ENCODE data around the gene DLG2. TPM values are rescaled to one million over a fixed set of nuclear protein-coding genes. Genes with fewer than 3 reads are reported as not detected.

The DLG2 gene
- total RNA-seq, 1 donor from 2014 or later = 1.8 TPM

GRCh38 chr11:83676056-83676601 lies 1951.0 kb downstream of the DLG2 start:
- Histone ChIP-seq H3K4me3 (ENCODE audit: insufficient read depth, low read depth, low read length) (no peak overlapping the region), H3K36me3 (ENCODE audit: insufficient read depth, low read length) (no peaks in the 10 kb centered on the region), H3K9ac (ENCODE audit: low read length) (no peak overlapping the region), H3K27ac (ENCODE audit: low read depth, low read length) (no peak overlapping the region), H4K20me1 (ENCODE audit: insufficient read depth, low read length) (no peaks in the 10 kb centered on the region), H2AFZ (ENCODE audit: low read depth, low read length) (no peak overlapping the region), H3K4me1 (ENCODE audit: insufficient read depth, low read length) (no peaks in the 10 kb centered on the region), H3K9me3 (ENCODE audit: insufficient read depth, low read depth, low read length) (no peaks in the 10 kb centered on the region), H3K4me2 (ENCODE audit: low read length) (no peak overlapping the region), H3K27me3 (ENCODE audit: insufficient read depth, low read length) (peaks cover 4% of the 10 kb centered on the region), H3K79me2 (ENCODE audit: insufficient read depth, low read length) (no peaks in the 10 kb centered on the region)
- peaks cover 4% of the 10 kb centered on the region for H3K4me1 Mint-ChIP-seq (ENCODE audit: low read depth, unreplicated experiment)
- no peak overlapping the region for H3K27ac Mint-ChIP-seq (ENCODE audit: unreplicated experiment)
- DNase-seq (ENCODE audit: low read depth) = no peak
- no peak for FAIRE-seq
- H3K27me3 Mint-ChIP-seq (ENCODE audit: low read depth, unreplicated experiment) = no peaks in the 10 kb centered on the region
- H3K9me3 Mint-ChIP-seq (ENCODE audit: unreplicated experiment) = no peaks in the 10 kb centered on the region
- no peak overlapping the region for H3K4me3 Mint-ChIP-seq (ENCODE audit: unreplicated experiment)
- no peaks in the 10 kb centered on the region for H3K36me3 Mint-ChIP-seq (ENCODE audit: low read depth, unreplicated experiment)
- TF ChIP-seq EZH2 (IDR thresholded peaks at IDR 0.05; ENCODE audit: insufficient read depth, low read length) (no peak), CTCF (IDR thresholded peaks at IDR 0.05; ENCODE audit: insufficient read depth, low read depth, low read length) (no peak)

- no peak overlapping the region for H3K4me3 Mint-ChIP-seq (ENCODE audit: unreplicated experiment)
- no peak overlapping the region for H3K9ac ChIP-seq (ENCODE audit: low read length)
- H3K27ac Mint-ChIP-seq (ENCODE audit: unreplicated experiment) = no peak overlapping the region
- peaks cover 4% of the 10 kb centered on the region for H3K4me1 Mint-ChIP-seq (ENCODE audit: low read depth, unreplicated experiment)
- no peaks in the 10 kb centered on the region for H3K4me1 ChIP-seq (ENCODE audit: insufficient read depth, low read length)
- H3K27me3 Mint-ChIP-seq (ENCODE audit: low read depth, unreplicated experiment) = no peaks in the 10 kb centered on the region
- FAIRE-seq = no peak
- H2AFZ ChIP-seq (ENCODE audit: low read depth, low read length) = no peak overlapping the region
- no peaks in the 10 kb centered on the region for H3K9me3 Mint-ChIP-seq (ENCODE audit: unreplicated experiment)
- TF ChIP-seq CTCF (IDR thresholded peaks at IDR 0.05; ENCODE audit: insufficient read depth, low read depth, low read length) (no peak), EZH2 (IDR thresholded peaks at IDR 0.05; ENCODE audit: insufficient read depth, low read length) (no peak)
- H3K4me3 ChIP-seq (ENCODE audit: insufficient read depth, low read depth, low read length) = no peak overlapping the region
- no peaks in the 10 kb centered on the region for H3K36me3 Mint-ChIP-seq (ENCODE audit: low read depth, unreplicated experiment)
- no peaks in the 10 kb centered on the region for H4K20me1 ChIP-seq (ENCODE audit: insufficient read depth, low read length)
- no peak overlapping the region for H3K4me2 ChIP-seq (ENCODE audit: low read length)
- DNase-seq (ENCODE audit: low read depth) = no peak
- H3K79me2 ChIP-seq (ENCODE audit: insufficient read depth, low read length) = no peaks in the 10 kb centered on the region
- no peak overlapping the region for H3K27ac ChIP-seq (ENCODE audit: low read depth, low read length)
- no peaks in the 10 kb centered on the region for H3K9me3 ChIP-seq (ENCODE audit: insufficient read depth, low read depth, low read length)
- H3K27me3 ChIP-seq (ENCODE audit: insufficient read depth, low read length) = peaks cover 4% of the 10 kb centered on the region
- no peaks in the 10 kb centered on the region for H3K36me3 ChIP-seq (ENCODE audit: insufficient read depth, low read length)
Measured at GRCh38 chr11:83674102-83674896, 1952.8 kb downstream of the DLG2 start.

- Histone ChIP-seq H3K27me3 (ENCODE audit: insufficient read depth, low read length) (peaks cover 4% of the 10 kb centered on the region), H3K36me3 (ENCODE audit: insufficient read depth, low read length) (no peaks in the 10 kb centered on the region), H3K4me3 (ENCODE audit: insufficient read depth, low read depth, low read length) (no peak overlapping the region), H3K27ac (ENCODE audit: low read depth, low read length) (no peak overlapping the region), H3K79me2 (ENCODE audit: insufficient read depth, low read length) (no peaks in the 10 kb centered on the region), H3K9ac (ENCODE audit: low read length) (no peak overlapping the region), H3K4me2 (ENCODE audit: low read length) (no peak overlapping the region), H3K4me1 (ENCODE audit: insufficient read depth, low read length) (no peaks in the 10 kb centered on the region), H2AFZ (ENCODE audit: low read depth, low read length) (no peak overlapping the region), H3K9me3 (ENCODE audit: insufficient read depth, low read depth, low read length) (no peaks in the 10 kb centered on the region), H4K20me1 (ENCODE audit: insufficient read depth, low read length) (no peaks in the 10 kb centered on the region)
- TF ChIP-seq EZH2 (IDR thresholded peaks at IDR 0.05; ENCODE audit: insufficient read depth, low read length) (no peak), CTCF (IDR thresholded peaks at IDR 0.05; ENCODE audit: insufficient read depth, low read depth, low read length) (no peak)
- H3K4me3 Mint-ChIP-seq (ENCODE audit: unreplicated experiment) = no peak overlapping the region
- H3K4me1 Mint-ChIP-seq (ENCODE audit: low read depth, unreplicated experiment) = peaks cover 9% of the 10 kb centered on the region
- H3K9me3 Mint-ChIP-seq (ENCODE audit: unreplicated experiment) = no peaks in the 10 kb centered on the region
- no peak overlapping the region for H3K27ac Mint-ChIP-seq (ENCODE audit: unreplicated experiment)
- no peaks in the 10 kb centered on the region for H3K36me3 Mint-ChIP-seq (ENCODE audit: low read depth, unreplicated experiment)
- FAIRE-seq (no peak), DNase-seq (ENCODE audit: low read depth) (no peak)
- H3K27me3 Mint-ChIP-seq (ENCODE audit: low read depth, unreplicated experiment) = no peaks in the 10 kb centered on the region
Measured at GRCh38 chr11:83671289-83671688, 1955.9 kb downstream of the DLG2 start.
